Aorta (tissue), 5 donors: ENCODE measurements around the gene C6orf52. TPM values are rescaled to one million over a fixed set of nuclear protein-coding genes. Genes with fewer than 3 reads are reported as not detected.
"Not testable (repeated sequence)": the region's sequence is repeated elsewhere in the genome, so short reads cannot be mapped to it uniquely, and the experiment has no call there.

Source experiments
- ATAC-seq: fragments of 200-7000 bp; cut with Tn5 transposase; one replicate; pipeline ENCODE4 v1.9.1; 2022; ENCODE audit warnings: moderate library complexity; ENCODE audit not compliant: low FRiP score
- DNase-seq, 2 donors: peaks; one replicate each; pipeline ENCODE4 v3.0.0-alpha.2; 2020
- H3K27ac ChIP-seq, 2 donors: one replicate each; pipeline ENCODE4 v1.5.1; 2013; ENCODE audit warnings: low read length in 2 of 2, mild to moderate bottlenecking in 2 of 2, moderate library complexity in 2 of 2, control low read depth in 1 of 2, inconsistent platforms in 1 of 2, low read depth in 1 of 2
- H3K27me3 ChIP-seq, 2 donors: one replicate each; pipeline ENCODE4 v1.6.1; 2013; ENCODE audit warnings: control low read depth in 1 of 2, low read length in 1 of 2, mild to moderate bottlenecking in 1 of 2, moderate library complexity in 1 of 2; ENCODE audit not compliant: insufficient read depth in 2 of 2, control insufficient read depth in 1 of 2
- H3K36me3 ChIP-seq, 2 donors: one replicate each; pipeline ENCODE4 v1.6.1; 2013; ENCODE audit warnings: control low read depth in 1 of 2, low read length in 1 of 2, mild to moderate bottlenecking in 1 of 2; ENCODE audit not compliant: insufficient read depth in 2 of 2, control insufficient read depth in 1 of 2
- H3K4me1 ChIP-seq, 2 donors: one replicate each; pipeline ENCODE4 v1.6.1; 2013; ENCODE audit warnings: low read length in 2 of 2, control low read depth in 1 of 2, mild to moderate bottlenecking in 1 of 2, moderate library complexity in 1 of 2; ENCODE audit not compliant: insufficient read depth in 2 of 2, control insufficient read depth in 1 of 2
- H3K4me3 ChIP-seq, 2 donors: one replicate each; pipeline ENCODE4 v1.5.1; 2013; ENCODE audit warnings: low read length in 2 of 2, control low read depth in 1 of 2, mild to moderate bottlenecking in 1 of 2
- H3K9me3 ChIP-seq: one replicate; pipeline ENCODE4 v1.6.1; 2013; ENCODE audit warnings: mild to moderate bottlenecking, low read length; ENCODE audit not compliant: control insufficient read depth
- WGBS, 2 donors: extraction: QIAGEN DNeasy Blood & Tissue Kit; methylation state at CpG; one replicate each; pipeline ENCODE4 v1.1.7; 2013; 5-methylcytosine and 5-hydroxymethylcytosine counted together
- intact Hi-C, 2 donors: fragments of 100-400 bp; cut with DNase I; formaldehyde crosslinking; loops; one replicate each; pipeline versions ENCODE4 v1.14.2 to v1.15.0; 2022
- polyA plus RNA-seq, 2 donors: library from polyadenylated mRNA; stranded (reverse); fragments of 200-250 nt; gene quantifications; one replicate each; pipeline ENCODE4 v1.2.3, GENCODE V29; 2013
- total RNA-seq, 2 donors: library from RNA; stranded (reverse); fragmentation: NEBNext Ultra II Directional; extraction: Animal tissue kit (Norgen Biotek cat#: 25700); gene quantifications; one replicate each; pipeline ENCODE4 v1.2.1, GENCODE V29; 2021
- donor health status: healthy with polysubstance abuse.
- donor health status: Bipolar disorder and iron deficiency.
- donor health status: DM: no; HTN: no; CAD: no.
- donor health status: DM: no; HTN: no; CAD: no.
- donor health status: DM: yes; HTN: yes; CAD: no.

The C6orf52 gene
- total and polyA plus RNA-seq, 4 donors = 0.66 to 2.4 TPM; not detected in 2

GRCh38 chr6:10668126-10668917 lies 26.1 kb downstream of the C6orf52 start:
- ATAC-seq (no peak), DNase-seq (no peak)
- H3K9me3 ChIP-seq = no peaks in the 10 kb centered on the region
- intact Hi-C loops = no loop called here
- no peaks in the 10 kb centered on the region for H3K36me3 ChIP-seq
- WGBS, 2 donors = 82 to 85% methylated on average over 6 of the region's 6 CpGs
- no peak overlapping the region for H3K4me3 ChIP-seq
- H3K27ac ChIP-seq = no peak overlapping the region
- H3K27me3 ChIP-seq = no peaks in the 10 kb centered on the region
- no peaks in the 10 kb centered on the region for H3K4me1 ChIP-seq

DNA sequence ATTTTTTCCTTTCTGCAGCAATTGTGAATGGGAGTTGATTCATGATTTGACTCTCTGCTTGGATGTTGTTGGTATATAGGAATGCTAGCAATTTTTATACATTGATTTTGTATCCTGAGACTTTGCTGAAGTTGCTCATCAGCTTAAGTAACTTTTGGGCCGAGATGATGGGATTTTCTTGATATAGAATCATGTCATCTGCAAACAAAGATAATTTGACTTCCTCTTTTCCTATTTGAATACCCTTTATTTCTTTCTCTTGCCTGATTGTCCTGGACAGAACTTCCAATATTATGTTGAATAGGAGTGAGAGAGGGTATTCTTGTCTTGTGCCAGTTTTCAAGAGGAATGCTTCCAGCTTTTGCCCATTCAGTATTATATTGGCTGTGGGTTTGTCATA lies 28.8 kb downstream of the C6orf52 start:
- H3K9me3 ChIP-seq, intact Hi-C loops, DNase-seq, H3K4me1 ChIP-seq, ATAC-seq, H3K4me3 ChIP-seq, H3K36me3 ChIP-seq, H3K27ac ChIP-seq, H3K27me3 ChIP-seq: not testable (repeated sequence)
- 57 to 78% methylated on average over 1 of the region's 1 CpG for WGBS, 2 donors

DNA sequence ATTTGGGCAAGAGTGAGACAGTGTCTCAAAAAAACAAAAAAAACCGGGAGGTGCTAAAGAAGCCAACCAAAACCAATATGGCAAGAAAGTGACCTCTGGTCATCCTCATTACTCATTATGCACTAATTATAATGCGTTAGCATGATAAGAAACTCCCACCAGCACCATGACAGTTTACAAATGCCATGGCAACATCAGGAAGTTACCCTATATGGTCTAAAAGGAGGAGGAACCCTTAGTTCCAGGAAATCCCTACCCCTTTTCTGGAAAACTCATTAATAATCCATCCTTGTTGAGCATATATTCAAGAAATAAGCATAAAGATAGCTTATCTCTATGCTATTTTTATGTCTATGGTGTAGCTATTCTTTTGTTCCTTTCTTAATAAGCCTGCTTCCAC lies 31.7 kb downstream of the C6orf52 start:
- Histone ChIP-seq H3K27me3 (no peaks in the 10 kb centered on the region), H3K9me3 (no peaks in the 10 kb centered on the region), H3K27ac (no peak overlapping the region), H3K4me3 (no peak overlapping the region), H3K4me1 (no peaks in the 10 kb centered on the region), H3K36me3 (no peaks in the 10 kb centered on the region)
- ATAC-seq = no peak
- intact Hi-C loops = no loop called here
- no peak for DNase-seq
- 79 to 83% methylated on average over 2 of the region's 2 CpGs for WGBS, 2 donors

DNA sequence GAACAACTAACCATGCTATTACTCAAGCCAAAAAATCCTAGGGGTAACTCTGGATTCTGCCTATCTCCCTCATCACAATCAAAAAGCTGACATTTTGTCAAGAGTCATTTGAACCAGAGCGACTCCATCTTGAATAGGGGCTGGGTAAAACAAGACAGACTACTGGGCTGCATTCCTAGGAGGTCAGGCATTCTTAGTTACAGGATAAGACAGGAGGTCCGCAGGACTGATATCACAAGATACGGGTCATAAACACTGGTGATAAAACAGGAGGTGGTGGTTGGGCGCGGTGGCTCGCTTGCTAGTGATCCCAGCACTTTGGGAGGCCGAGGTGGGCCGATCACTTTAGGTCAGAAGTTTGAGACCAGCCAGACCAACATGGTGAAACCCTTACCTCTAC lies 32.2 kb downstream of the C6orf52 start:
- ATAC-seq (no peak), DNase-seq (no peak)
- 86 to 89% methylated on average over 8 of the region's 8 CpGs for WGBS, 2 donors
- intact Hi-C loops = no loop called here
- H3K9me3 ChIP-seq = no peaks in the 10 kb centered on the region
- H3K27ac ChIP-seq = no peak overlapping the region
- H3K36me3 ChIP-seq = no peaks in the 10 kb centered on the region
- H3K27me3 ChIP-seq = no peaks in the 10 kb centered on the region
- H3K4me3 ChIP-seq = no peak overlapping the region
- H3K4me1 ChIP-seq = no peaks in the 10 kb centered on the region

DNA sequence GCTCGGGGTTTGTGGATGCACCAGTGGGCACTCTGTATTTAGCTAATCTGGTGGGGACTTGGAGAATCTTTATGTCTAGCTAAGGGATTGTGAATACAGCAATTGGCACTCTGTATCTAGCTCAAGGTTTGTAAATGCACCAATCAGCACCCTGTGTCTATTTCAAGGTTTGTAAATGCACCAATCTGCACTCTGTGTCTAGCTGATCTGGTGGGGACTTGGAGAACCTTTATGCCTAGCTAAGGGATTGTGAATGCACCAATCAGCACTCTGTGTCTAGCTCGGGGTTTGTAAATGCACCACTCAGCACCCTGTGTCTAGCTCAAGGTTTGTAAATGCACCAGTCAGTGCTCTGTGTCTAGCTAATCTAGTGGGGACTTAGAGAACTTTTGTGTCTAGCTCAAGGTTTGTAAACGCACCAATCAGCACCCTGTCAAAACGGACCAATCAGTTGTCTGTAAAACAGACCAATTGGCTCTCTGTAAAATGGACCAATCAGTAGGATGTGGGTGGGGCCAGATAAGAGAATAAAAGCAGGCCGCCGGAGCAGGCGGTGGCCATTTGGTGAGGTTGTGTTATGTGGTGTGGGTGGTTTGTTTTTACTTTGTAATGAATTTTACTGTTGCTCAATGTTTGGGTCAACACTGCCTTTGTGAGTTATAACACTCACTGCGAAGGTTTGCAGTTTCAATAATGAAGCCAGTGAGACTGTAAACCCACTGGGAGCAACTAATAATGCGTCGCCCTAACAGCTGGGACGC lies 33.8 kb downstream of the C6orf52 start:
- DNase-seq, intact Hi-C loops, H3K9me3 ChIP-seq, H3K4me3 ChIP-seq, ATAC-seq, H3K4me1 ChIP-seq, H3K27ac ChIP-seq, H3K36me3 ChIP-seq, H3K27me3 ChIP-seq: not testable (repeated sequence)
- WGBS, 2 donors = 87 to 92% methylated on average over 11 of the region's 11 CpGs

GRCh38 chr6:10659699-10660348 lies 34.6 kb downstream of the C6orf52 start:
- H3K9me3 ChIP-seq = no peaks in the 10 kb centered on the region
- no peak overlapping the region for H3K4me3 ChIP-seq
- H3K4me1 ChIP-seq = no peaks in the 10 kb centered on the region
- ATAC-seq (no peak), DNase-seq (no peak)
- intact Hi-C loops = no loop called here
- no peaks in the 10 kb centered on the region for H3K36me3 ChIP-seq
- no peaks in the 10 kb centered on the region for H3K27me3 ChIP-seq
- H3K27ac ChIP-seq = no peak overlapping the region
- WGBS, 2 donors = 67 to 74% methylated on average over 44 to 48 of the region's 48 CpGs

DNA sequence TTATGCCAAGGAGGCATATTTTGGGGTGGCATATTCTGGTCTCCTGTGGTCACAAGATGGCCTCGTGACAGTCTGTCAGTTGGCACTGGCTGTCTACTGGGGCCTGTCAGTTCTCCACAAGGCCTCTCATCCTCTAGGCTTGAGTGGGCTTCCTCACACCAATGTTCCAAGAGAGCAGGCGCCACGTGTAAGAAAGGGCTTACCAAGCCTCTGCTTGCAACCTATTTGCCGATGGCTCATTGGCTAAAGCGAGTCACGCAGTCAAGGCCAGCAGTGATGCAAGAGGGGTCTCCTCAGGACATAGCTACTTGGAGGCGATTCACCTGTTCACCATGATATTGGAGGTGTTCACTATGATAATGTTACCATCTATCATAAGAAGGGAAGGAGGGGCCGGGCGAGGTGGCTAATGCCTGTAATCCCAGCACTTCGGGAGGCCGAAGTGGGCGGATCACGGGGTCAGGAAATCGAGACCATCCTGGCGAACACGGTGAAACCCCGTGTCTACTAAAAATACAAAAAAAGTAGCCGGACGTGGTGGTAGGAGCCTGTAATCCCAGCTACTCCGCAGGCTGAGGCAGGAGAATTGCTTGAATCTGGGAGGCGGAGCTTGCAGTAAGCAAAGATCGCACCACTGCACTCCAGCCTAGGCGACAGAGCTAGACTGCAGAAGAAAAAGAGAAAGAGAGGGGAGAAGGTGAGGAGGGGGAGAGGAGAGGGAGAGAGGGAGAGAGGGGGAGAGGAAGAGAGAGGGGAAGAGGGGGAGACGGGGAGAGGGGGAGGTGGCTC lies 35.3 kb downstream of the C6orf52 start:
- Histone ChIP-seq H3K4me1 (no peaks in the 10 kb centered on the region), H3K4me3 (no peak overlapping the region), H3K9me3 (no peaks in the 10 kb centered on the region), H3K27me3 (no peaks in the 10 kb centered on the region), H3K27ac (no peak overlapping the region), H3K36me3 (no peaks in the 10 kb centered on the region)
- DNase-seq (no peak), ATAC-seq (no peak)
- intact Hi-C loops = no loop called here
- whole genome bisulfite sequencing, 2 donors = 80 to 83% methylated on average over 24 of the region's 24 CpGs

DNA sequence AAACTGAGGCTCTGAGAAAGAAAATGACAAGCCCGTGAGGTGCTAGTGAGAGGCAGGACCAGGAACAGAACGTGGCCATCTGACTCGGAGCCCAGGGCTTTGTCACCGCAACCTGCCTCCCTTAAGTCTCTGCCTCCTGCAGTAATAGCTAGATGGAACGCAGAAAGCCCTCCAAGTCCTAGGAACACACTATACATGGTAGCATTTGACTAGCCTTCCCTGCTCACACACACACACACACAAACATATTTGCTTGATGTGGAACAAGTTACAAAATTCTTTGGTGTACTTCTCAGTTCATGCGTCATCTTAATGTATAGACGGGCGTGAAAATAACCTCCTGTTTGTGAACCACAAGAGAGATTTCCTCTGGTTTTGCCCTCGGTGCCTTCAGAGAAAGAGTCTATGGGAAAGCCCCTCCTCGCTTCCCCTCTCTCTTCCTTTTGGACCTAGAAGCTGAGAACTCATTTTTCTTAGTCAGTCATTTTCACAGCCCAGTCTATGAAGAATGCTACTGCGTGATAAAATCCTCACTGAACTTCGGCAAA lies 38.8 kb downstream of the C6orf52 start:
- H3K4me1 ChIP-seq = no peaks in the 10 kb centered on the region
- H3K36me3 ChIP-seq = no peaks in the 10 kb centered on the region
- WGBS, 2 donors = 47 to 48% methylated on average over 12 of the region's 12 CpGs
- DNase-seq = no peak
- H3K27ac ChIP-seq = no peak overlapping the region
- no peaks in the 10 kb centered on the region for H3K9me3 ChIP-seq
- intact Hi-C loops = no loop called here
- no peak overlapping the region for H3K4me3 ChIP-seq
- ATAC-seq = no peak
- no peaks in the 10 kb centered on the region for H3K27me3 ChIP-seq
